ENCODE results near the gene RNF113B. TPM values are rescaled to one million over a fixed set of nuclear protein-coding genes. Genes with fewer than 3 reads are reported as not detected.

The RNF113B gene
- total and polyA plus RNA-seq, 2 of the 13 experiments (the other 11 are each of a cell fraction or from before 2014, with no cell fraction given), result not detected

DNA sequence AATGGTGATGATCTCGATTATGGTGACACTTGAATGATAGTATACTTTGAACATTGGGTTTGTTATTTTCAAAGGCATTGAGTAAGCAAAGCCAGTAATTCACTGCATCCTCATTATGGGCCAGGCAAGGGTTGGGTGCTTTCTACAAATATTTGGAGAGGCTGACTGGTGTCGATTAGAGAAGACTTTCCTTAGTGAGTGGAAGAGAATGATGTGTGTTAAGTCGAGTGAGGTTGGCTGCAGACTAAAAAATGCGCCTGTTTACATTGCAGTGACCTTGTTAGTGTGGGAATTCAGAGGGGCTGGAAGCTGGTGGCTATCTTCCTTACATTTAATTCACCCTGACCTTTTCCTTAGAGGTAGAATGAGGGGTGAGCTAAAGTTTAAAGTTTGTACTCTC, 22.4 kb upstream of the RNF113B start (continued):
- TF ChIP-seq, protein P1, sequence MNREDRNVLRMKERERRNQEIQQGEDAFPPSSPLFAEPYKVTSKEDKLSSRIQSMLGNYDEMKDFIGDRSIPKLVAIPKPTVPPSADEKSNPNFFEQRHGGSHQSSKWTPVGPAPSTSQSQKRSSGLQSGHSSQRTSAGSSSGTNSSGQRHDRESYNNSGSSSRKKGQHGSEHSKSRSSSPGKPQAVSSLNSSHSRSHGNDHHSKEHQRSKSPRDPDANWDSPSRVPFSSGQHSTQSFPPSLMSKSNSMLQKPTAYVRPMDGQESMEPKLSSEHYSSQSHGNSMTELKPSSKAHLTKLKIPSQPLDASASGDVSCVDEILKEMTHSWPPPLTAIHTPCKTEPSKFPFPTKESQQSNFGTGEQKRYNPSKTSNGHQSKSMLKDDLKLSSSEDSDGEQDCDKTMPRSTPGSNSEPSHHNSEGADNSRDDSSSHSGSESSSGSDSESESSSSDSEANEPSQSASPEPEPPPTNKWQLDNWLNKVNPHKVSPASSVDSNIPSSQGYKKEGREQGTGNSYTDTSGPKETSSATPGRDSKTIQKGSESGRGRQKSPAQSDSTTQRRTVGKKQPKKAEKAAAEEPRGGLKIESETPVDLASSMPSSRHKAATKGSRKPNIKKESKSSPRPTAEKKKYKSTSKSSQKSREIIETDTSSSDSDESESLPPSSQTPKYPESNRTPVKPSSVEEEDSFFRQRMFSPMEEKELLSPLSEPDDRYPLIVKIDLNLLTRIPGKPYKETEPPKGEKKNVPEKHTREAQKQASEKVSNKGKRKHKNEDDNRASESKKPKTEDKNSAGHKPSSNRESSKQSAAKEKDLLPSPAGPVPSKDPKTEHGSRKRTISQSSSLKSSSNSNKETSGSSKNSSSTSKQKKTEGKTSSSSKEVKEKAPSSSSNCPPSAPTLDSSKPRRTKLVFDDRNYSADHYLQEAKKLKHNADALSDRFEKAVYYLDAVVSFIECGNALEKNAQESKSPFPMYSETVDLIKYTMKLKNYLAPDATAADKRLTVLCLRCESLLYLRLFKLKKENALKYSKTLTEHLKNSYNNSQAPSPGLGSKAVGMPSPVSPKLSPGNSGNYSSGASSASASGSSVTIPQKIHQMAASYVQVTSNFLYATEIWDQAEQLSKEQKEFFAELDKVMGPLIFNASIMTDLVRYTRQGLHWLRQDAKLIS (CRISPR knock-in tag; IDR thresholded peaks at IDR 0.05), result no peak
- TF ChIP-seq HIC2 (CRISPR knock-in tag; IDR thresholded peaks at IDR 0.05; ENCODE audit: low read depth), result no peak
- 0 out of 2 replicates have a peak, but pooled peaks have one; percentile 23 for TF ChIP-seq FOXA1 (IDR thresholded peaks at IDR 0.05)
- TF ChIP-seq FOXA1 (CRISPR knock-in tag; IDR thresholded peaks at IDR 0.05), result peak; percentile 91
- TF ChIP-seq, protein P2, sequence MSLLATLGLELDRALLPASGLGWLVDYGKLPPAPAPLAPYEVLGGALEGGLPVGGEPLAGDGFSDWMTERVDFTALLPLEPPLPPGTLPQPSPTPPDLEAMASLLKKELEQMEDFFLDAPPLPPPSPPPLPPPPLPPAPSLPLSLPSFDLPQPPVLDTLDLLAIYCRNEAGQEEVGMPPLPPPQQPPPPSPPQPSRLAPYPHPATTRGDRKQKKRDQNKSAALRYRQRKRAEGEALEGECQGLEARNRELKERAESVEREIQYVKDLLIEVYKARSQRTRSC (CRISPR knock-in tag; IDR thresholded peaks at IDR 0.05; ENCODE audit: low read depth), result no peak
- no peak for TF ChIP-seq ARNT (IDR thresholded peaks at IDR 0.05)
- TF ChIP-seq NR3C1 (CRISPR knock-in tag; IDR thresholded peaks at IDR 0.05), result no peak
- TF ChIP-seq PBX2 (CRISPR knock-in tag; IDR thresholded peaks at IDR 0.05), result no peak
- TF ChIP-seq ZNF703 (CRISPR knock-in tag; IDR thresholded peaks at IDR 0.05; ENCODE audit: borderline replicate concordance), result no peak
- peak; percentile 86 for TF ChIP-seq RBM22 (optimal IDR thresholded peaks at IDR 0.05; ENCODE audit: low read length)
- TF ChIP-seq POLR2G (IDR thresholded peaks at IDR 0.05; ENCODE audit: low read depth, low read length), result no peak
- peak; percentile 66 for TF ChIP-seq RXRB (CRISPR knock-in tag; IDR thresholded peaks at IDR 0.05; ENCODE audit: borderline replicate concordance)
- TF ChIP-seq ZBTB7B (CRISPR knock-in tag; IDR thresholded peaks at IDR 0.05), result peak; percentile 55; the same call in 1 of the 2 replicates
- no peak for TF ChIP-seq AKNA (CRISPR knock-in tag; IDR thresholded peaks at IDR 0.05; ENCODE audit: borderline replicate concordance)
- TF ChIP-seq, protein P3, sequence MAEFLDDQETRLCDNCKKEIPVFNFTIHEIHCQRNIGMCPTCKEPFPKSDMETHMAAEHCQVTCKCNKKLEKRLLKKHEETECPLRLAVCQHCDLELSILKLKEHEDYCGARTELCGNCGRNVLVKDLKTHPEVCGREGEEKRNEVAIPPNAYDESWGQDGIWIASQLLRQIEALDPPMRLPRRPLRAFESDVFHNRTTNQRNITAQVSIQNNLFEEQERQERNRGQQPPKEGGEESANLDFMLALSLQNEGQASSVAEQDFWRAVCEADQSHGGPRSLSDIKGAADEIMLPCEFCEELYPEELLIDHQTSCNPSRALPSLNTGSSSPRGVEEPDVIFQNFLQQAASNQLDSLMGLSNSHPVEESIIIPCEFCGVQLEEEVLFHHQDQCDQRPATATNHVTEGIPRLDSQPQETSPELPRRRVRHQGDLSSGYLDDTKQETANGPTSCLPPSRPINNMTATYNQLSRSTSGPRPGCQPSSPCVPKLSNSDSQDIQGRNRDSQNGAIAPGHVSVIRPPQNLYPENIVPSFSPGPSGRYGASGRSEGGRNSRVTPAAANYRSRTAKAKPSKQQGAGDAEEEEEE (CRISPR knock-in tag; IDR thresholded peaks at IDR 0.05; ENCODE audit: borderline replicate concordance), result no peak
